ENCODE results near the gene TMTC2. TPM values are rescaled to one million over a fixed set of nuclear protein-coding genes. Genes with fewer than 3 reads are reported as not detected.

Gene TMTC2
- total and polyA plus RNA-seq, 2 donors (not counting 3 experiments of a cell fraction or from before 2014, with no cell fraction given) = 4.1 to 7.8 TPM

DNA sequence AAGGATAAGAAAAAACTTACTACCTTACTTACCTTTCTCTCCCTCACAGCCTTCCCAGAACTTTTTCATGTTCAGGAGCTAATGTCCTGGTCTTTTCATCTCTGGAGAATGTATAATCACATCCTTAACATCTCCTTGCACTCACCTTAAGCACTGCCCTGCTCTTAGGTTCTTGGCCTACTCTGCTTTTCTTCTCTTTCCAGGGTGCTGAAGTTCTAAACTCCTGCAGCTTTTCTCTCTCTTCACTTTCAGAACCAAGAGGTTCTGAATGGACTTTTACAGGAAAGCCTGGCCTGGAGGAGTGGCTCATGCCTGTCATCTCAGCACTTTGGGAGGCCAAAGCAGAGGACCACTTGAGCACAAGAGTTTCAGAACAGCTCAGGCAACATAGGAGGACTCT lies 101.9 kb downstream of the TMTC2 start:
- DNase-seq (ENCODE audit: low read depth, low spot score) = no peak
- intact Hi-C loops (cut with micrococcal nuclease) = no loop called here
- no peaks in the 10 kb centered on the region for H3K9me1 ChIP-seq (replicated peaks; ENCODE audit: control insufficient read depth, extremely low read depth, insufficient read depth, low read length)

More for the DNA sequence above, 101.9 kb downstream of the TMTC2 start:
- H3K9ac ChIP-seq (replicated peaks; ENCODE audit: extremely low read depth, insufficient read depth, low read length) = no peak overlapping the region
- no peaks in the 10 kb centered on the region for H3K79me2 ChIP-seq (ENCODE audit: control insufficient read depth, insufficient read depth, low read length)
- no peak overlapping the region for H3K4me3 ChIP-seq (replicated peaks in 1 of 3; ENCODE audit: insufficient read depth in 1 of 3, low read depth in 1 of 3, low read length in 3 of 3)
- dilution Hi-C loops (cut with MboI; ENCODE audit: extremely low pct_ligation_motif_present, low sequenced_read_pairs) = no loop called here
- TF ChIP-seq CTCF (IDR thresholded peaks at IDR 0.05; ENCODE audit: extremely low read depth in 1 of 2, insufficient read depth in 1 of 2, low read depth in 1 of 2, low read length in 2 of 2) (no peak), JUN (IDR thresholded peaks at IDR 0.05; ENCODE audit: borderline replicate concordance, insufficient read depth, insufficient read length, low read depth) (no peak), POLR2AphosphoS5 (IDR thresholded peaks at IDR 0.05; ENCODE audit: insufficient read depth, low read depth, low read length) (no peak), GATA2 (IDR thresholded peaks at IDR 0.05; ENCODE audit: insufficient read depth, insufficient read length, low read depth, low read length) (no peak), POLR2A (IDR thresholded peaks at IDR 0.05; ENCODE audit: low read depth, low read length) (no peak), FOS (IDR thresholded peaks at IDR 0.05; ENCODE audit: borderline replicate concordance, insufficient read depth, low read length) (no peak), MAX (IDR thresholded peaks at IDR 0.05; ENCODE audit: insufficient read depth, insufficient read length) (no peak), MYC (IDR thresholded peaks at IDR 0.05; ENCODE audit: low read depth, low read length) (no peak), EZH2 (IDR thresholded peaks at IDR 0.05; ENCODE audit: borderline replicate concordance, low read depth, low read length, severe bottlenecking) (no peak)
- no peaks in the 10 kb centered on the region for H3K4me1 ChIP-seq (ENCODE audit: control insufficient read depth, extremely low read depth, insufficient read depth, low read length)
- no peaks in the 10 kb centered on the region for H3K27me3 ChIP-seq (ENCODE audit: control insufficient read depth in 2 of 2, insufficient read depth in 2 of 2, low read length in 2 of 2)
- no peaks in the 10 kb centered on the region for H3K36me3 ChIP-seq (ENCODE audit: control insufficient read depth in 2 of 2, extremely low read depth in 1 of 2, insufficient read depth in 2 of 2, low read length in 2 of 2)
- no peak overlapping the region for H3K4me2 ChIP-seq (ENCODE audit: insufficient read depth, low read length)
- no peak overlapping the region for H2AFZ ChIP-seq (ENCODE audit: low read depth, low read length)
- ChIA-PET CTCF (no interaction called here), POLR2A (no interaction called here)
- no peaks in the 10 kb centered on the region for H4K20me1 ChIP-seq (replicated peaks; ENCODE audit: control insufficient read depth, extremely low read depth, insufficient read depth, low read length)
- BruUV-seq (replicated peaks) = no TSS peak
- no peaks in the 10 kb centered on the region for H3K9me3 ChIP-seq (replicated peaks; ENCODE audit: control insufficient read depth, insufficient read depth, low read length)
- no peak for FAIRE-seq
- no peak overlapping the region for H3K27ac ChIP-seq (ENCODE audit: insufficient read depth, low read depth, low read length)
